EH (cell line): ENCODE measurements around the gene MSN.
A peak's percentile ranks its signal among the peaks of the same experiment; 100 is the strongest.

Source experiments
- DNase-seq: peaks from one replicate; pipeline ENCODE4 v3.0.0-alpha.2; 2015; ENCODE audit warnings: low read depth

The MSN gene

DNA sequence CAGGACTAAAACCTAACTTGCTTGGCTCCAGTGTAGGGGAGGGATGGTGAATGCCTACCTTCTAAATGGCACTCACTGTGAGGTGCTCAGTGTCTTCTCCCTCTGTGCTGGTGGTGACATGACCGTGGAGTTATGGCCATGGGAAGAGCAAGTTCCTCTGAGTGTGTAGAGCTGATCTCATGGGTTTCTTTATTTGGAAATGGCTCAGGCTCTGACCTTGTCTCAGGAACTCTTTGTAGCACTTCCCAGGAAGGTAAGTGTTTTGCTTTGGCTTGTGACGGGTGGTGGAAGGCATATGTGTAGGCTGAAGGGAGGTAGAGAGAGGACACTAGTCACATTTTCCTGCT is 6.4 kb downstream of the MSN start:
- no peak for DNase-seq

GRCh38 chrX:65674204-65674893 is 6.9 kb downstream of the MSN start:
- DNase-seq: peak; percentile 29

DNA sequence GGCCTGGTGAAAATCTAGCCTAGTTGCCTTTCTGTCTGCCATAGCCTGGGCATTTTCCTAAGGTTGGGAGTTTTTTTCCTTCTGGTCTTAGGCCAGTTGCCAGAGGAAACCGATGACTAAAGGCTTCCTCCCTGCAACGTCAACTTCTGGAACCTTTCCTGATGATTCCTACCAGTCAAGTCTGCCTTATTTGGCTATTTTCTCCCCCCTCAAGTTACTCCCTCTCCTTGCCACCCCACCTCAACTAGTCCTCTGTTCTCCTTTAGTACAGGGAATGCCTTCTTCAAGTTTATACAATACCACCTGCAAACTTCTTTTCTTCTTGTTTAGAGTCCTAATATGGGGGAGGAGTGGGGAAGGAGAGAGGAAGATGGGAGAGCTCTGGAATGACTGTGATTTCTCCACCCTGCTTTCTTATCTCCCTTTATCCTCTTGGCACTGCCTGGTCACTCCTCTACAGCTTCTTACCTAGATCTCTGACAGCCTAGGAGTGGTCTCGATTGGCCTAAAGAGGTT is 10.6 kb downstream of the MSN start:
- DNase-seq: peak; percentile 93

GRCh38 chrX:65679071-65679540 is 11.7 kb downstream of the MSN start:
- peak; percentile 75 for DNase-seq

DNA sequence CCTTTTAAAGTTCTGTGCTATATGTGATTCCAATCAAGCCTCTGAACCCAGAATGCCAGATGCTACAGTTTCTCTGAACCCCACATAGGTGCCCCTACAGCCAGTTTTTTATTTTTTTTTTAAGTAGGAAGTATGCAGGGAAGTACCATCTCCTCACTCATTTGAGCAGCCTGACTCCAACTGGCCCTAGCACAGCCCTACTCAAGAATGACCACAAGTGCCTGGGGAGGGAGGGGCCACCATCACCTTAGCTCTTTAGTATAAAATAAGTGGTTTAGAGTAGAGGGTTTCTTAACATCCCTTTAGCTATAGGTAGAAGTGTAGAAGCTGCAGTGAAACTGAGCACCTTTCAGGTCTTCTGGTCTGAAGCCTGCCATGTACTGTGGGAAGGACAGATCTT is 14.4 kb downstream of the MSN start:
- DNase-seq: no peak

DNA sequence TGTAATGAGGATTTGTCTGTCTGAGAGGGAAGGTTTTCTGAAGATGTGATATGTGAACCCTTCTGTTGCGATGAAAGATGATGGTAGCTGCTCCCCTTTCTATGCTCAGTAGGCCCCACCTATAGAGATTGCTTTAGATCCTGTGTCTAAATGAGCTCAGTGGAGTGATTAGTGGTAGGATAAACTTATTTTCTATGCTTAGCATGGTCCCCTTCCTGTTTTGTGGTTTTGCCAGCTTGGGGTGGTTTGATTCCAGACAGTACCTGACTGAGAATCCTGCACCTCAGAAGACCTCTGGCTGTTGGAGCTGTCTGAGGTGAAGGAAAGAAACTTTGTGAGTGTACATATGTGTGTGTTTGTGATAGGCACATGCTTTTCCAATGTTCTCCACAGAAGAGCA is 17.7 kb downstream of the MSN start:
- DNase-seq: no peak

DNA sequence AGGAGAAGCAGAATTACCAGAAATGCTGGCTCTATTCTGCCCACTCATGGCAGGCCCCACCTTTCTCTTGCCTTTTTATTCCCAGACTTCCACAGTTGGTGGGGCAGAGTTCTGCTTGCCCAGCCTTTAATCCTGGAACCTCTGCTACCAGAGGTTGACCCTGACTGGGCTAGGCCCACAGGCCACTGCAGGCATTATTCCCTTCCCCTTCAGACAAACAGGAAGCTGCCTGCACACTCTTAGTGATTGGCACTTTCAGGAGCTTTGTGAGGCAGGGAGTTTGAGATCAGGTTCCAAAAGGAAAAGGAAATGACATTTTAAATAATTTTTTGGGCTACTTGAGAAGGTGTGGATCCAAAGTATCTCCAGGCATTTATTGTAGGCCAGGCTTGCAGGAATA is 18.8 kb downstream of the MSN start:
- DNase-seq: no peak

- no peak for DNase-seq
These were observed 19.9 kb downstream of the MSN start for GRCh38 chrX:65687367-65687766.

GRCh38 chrX:65688403-65688871 is 21.0 kb downstream of the MSN start:
- DNase-seq: peak; percentile 70

GRCh38 chrX:65689377-65689776 is 21.9 kb downstream of the MSN start:
- DNase-seq: peak; percentile 26

GRCh38 chrX:65690057-65690855 is 22.8 kb downstream of the MSN start:
- DNase-seq: peak; percentile 86

- DNase-seq: no peak
These were observed 28.5 kb downstream of the MSN start for GRCh38 chrX:65695849-65696449.

DNA sequence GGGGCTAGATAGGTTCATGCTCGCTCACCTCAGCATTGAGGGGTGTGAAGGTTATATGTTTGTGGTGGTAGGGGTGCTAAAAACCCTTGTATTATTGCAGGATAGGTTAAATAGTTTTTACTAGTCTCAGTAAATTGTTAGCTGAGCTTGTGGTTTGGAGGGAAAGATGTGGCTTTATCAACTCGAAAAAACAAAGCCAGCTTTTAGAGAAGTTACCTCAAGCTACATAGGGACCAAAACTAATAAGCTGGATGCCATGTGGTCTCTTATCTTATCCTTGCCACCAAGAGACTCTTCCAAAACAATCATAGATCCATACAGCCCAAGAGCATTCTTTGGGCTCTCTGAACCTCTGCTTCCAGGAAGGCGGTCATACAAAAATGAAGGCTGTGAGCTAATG is 29.2 kb downstream of the MSN start:
- DNase-seq: no peak

DNA sequence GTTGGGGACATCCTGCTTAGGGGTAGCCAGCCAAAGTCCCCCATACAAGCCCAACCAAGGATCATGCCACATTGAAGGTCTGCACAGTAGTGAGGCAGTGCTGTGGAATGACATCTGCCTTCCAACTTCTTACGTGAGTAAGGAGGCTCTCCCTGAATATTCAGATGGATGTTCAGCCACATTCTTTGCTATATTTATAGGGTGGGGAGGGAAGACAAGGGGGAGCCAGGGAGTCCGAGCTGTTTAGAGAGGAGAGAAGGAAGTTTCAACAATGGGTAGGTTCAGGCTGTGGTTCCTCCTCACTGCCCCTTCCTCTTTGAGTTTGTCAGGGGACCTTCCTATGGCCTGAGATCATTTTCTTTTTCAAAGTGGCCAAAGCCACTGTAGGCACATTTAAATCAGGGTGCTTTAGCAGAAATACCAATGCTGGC is 29.8 kb downstream of the MSN start:
- DNase-seq: peak; percentile 92

- peak; percentile 39 for DNase-seq
These were observed 30.7 kb downstream of the MSN start for GRCh38 chrX:65697915-65698796.

DNA sequence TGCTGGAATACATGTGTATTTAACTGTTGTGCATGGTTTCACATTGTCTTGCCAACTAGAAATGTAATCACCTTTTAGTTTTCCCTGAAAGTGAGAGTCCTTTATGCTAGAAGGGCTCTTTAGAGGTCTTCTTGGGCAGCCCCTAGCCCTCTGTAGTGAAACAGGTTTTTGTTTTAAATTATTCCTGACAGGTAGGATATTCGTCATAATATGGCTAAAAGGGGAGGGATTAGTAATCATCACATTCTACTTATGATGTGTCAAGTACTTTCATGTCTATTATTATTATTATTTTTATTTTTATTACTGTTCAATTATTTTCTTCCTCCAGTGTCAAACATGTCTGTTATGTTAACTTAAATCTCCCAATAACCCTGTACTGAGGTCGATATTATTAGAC is 35.5 kb downstream of the MSN start:
- no peak for DNase-seq

GRCh38 chrX:65705439-65705838 is 38.0 kb downstream of the MSN start:
- DNase-seq: no peak

DNA sequence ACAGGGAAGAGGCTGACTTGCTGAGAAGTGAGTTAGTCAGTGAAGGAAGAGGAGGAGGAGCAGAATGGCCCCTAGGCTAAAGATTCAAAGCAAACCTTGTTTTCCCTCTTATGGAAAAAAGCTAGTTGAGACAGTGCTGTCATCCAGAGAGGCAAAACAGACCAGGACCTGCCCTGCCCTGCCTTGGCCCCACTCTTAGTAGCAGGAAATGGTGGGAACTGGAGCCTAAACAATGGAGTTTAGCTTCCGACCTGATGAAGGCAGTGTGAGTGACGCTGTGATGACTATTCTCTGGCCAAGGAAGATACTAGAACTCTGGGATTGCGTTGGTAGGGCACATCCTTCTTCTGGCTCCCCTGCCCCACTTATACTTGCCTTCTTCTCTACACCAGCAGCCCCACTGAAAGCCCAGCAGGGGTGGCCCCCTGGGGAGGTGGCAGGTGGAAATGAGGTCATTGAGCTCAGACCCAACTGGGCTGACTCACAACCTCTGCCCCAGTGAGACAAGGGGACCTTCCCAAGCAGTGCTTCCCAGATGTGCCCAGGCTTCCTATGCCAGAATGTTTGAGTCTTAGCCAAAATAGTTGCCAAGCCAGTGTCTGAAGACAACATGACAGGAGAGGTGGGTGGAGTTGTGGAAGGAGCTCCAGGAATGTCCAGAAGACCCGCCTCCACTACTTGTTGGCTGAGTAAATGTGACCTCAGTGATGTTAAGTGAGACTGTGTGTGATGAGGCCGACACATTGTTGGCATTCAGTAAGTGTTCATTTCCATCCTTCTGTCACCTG is 38.8 kb downstream of the MSN start:
- peak; percentile 91 for DNase-seq

GRCh38 chrX:65707151-65707550 is 39.7 kb downstream of the MSN start:
- DNase-seq: no peak

GRCh38 chrX:65712005-65712806 is 44.8 kb downstream of the MSN start:
- no peak for DNase-seq
